WTC11 (cell line): ENCODE measurements around the gene ZGPAT.

Experiments
- NR1H2 ChIP-seq: sonication (generic); formaldehyde crosslinking; IDR thresholded peaks from 2 replicates; pipeline ENCODE4 v1.9.0; 2021; ENCODE audit warnings: mild to moderate bottlenecking, moderate library complexity, missing genetic modification reagents
- TEAD4 ChIP-seq: sonication (generic); formaldehyde crosslinking; IDR thresholded peaks from 2 replicates; pipeline ENCODE4 v1.8.0; 2022; ENCODE audit warnings: mild to moderate bottlenecking, missing genetic modification reagents
- TP53 ChIP-seq: sonication (generic); formaldehyde crosslinking; IDR thresholded peaks from 2 replicates; pipeline ENCODE4 v1.8.1; 2023; ENCODE audit warnings: mild to moderate bottlenecking, missing genetic modification reagents
- TF ChIP-seq, protein P1 (sequence below): fragments of 200-600 bp; IDR thresholded peaks from 2 replicates; pipeline ENCODE4 v1.8.0; 2022; ENCODE audit warnings: antibody characterized with exemption
- TF ChIP-seq, protein P2 (sequence below): sonication (generic); formaldehyde crosslinking; IDR thresholded peaks from 2 replicates; pipeline ENCODE4 v1.8.1; 2022; ENCODE audit warnings: low read depth, missing genetic modification reagents, borderline replicate concordance
- TF ChIP-seq, protein P3 (sequence below): fragments of 250-450 bp; sonication (Bioruptor Pico); IDR thresholded peaks from 2 replicates; pipeline ENCODE4 v1.9.0; 2021; ENCODE audit warnings: mild to moderate bottlenecking, borderline replicate concordance
- TF ChIP-seq, protein P4 (sequence below): sonication (generic); formaldehyde crosslinking; IDR thresholded peaks from 2 replicates; pipeline ENCODE4 v1.8.1; 2023; ENCODE audit warnings: mild to moderate bottlenecking, missing genetic modification reagents, moderate library complexity

DNA sequence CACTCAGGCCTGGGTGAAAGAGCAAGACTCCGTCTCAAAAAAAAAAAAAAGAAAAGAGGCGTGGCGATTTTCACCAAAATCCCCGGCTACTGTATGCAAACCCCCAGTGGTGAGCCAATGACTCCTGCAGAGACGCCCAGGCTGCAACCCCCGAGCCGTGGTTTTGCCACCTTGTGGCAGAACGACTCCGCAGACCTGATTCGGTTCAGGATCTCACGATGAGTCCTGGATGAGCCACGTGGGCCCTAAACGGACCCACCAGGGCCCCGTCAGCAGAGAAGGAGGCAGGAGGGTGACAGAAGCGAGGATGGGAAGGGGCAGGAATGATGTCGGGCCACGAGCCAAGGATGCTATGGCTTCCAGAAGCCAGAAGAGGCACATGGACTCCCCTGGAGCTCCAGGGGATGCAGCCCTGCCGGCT, 74.2 kb downstream of the ZGPAT start:
- TF ChIP-seq, protein P1, sequence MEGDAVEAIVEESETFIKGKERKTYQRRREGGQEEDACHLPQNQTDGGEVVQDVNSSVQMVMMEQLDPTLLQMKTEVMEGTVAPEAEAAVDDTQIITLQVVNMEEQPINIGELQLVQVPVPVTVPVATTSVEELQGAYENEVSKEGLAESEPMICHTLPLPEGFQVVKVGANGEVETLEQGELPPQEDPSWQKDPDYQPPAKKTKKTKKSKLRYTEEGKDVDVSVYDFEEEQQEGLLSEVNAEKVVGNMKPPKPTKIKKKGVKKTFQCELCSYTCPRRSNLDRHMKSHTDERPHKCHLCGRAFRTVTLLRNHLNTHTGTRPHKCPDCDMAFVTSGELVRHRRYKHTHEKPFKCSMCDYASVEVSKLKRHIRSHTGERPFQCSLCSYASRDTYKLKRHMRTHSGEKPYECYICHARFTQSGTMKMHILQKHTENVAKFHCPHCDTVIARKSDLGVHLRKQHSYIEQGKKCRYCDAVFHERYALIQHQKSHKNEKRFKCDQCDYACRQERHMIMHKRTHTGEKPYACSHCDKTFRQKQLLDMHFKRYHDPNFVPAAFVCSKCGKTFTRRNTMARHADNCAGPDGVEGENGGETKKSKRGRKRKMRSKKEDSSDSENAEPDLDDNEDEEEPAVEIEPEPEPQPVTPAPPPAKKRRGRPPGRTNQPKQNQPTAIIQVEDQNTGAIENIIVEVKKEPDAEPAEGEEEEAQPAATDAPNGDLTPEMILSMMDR: no peak
- TF ChIP-seq, protein P2, sequence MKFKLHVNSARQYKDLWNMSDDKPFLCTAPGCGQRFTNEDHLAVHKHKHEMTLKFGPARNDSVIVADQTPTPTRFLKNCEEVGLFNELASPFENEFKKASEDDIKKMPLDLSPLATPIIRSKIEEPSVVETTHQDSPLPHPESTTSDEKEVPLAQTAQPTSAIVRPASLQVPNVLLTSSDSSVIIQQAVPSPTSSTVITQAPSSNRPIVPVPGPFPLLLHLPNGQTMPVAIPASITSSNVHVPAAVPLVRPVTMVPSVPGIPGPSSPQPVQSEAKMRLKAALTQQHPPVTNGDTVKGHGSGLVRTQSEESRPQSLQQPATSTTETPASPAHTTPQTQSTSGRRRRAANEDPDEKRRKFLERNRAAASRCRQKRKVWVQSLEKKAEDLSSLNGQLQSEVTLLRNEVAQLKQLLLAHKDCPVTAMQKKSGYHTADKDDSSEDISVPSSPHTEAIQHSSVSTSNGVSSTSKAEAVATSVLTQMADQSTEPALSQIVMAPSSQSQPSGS (CRISPR knock-in tag): no peak
- TF ChIP-seq TEAD4 (CRISPR knock-in tag) (no peak), TP53 (CRISPR knock-in tag) (no peak), NR1H2 (no peak)
- TF ChIP-seq, protein P3, sequence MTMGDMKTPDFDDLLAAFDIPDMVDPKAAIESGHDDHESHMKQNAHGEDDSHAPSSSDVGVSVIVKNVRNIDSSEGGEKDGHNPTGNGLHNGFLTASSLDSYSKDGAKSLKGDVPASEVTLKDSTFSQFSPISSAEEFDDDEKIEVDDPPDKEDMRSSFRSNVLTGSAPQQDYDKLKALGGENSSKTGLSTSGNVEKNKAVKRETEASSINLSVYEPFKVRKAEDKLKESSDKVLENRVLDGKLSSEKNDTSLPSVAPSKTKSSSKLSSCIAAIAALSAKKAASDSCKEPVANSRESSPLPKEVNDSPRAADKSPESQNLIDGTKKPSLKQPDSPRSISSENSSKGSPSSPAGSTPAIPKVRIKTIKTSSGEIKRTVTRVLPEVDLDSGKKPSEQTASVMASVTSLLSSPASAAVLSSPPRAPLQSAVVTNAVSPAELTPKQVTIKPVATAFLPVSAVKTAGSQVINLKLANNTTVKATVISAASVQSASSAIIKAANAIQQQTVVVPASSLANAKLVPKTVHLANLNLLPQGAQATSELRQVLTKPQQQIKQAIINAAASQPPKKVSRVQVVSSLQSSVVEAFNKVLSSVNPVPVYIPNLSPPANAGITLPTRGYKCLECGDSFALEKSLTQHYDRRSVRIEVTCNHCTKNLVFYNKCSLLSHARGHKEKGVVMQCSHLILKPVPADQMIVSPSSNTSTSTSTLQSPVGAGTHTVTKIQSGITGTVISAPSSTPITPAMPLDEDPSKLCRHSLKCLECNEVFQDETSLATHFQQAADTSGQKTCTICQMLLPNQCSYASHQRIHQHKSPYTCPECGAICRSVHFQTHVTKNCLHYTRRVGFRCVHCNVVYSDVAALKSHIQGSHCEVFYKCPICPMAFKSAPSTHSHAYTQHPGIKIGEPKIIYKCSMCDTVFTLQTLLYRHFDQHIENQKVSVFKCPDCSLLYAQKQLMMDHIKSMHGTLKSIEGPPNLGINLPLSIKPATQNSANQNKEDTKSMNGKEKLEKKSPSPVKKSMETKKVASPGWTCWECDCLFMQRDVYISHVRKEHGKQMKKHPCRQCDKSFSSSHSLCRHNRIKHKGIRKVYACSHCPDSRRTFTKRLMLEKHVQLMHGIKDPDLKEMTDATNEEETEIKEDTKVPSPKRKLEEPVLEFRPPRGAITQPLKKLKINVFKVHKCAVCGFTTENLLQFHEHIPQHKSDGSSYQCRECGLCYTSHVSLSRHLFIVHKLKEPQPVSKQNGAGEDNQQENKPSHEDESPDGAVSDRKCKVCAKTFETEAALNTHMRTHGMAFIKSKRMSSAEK (CRISPR knock-in tag): no peak
- TF ChIP-seq, protein P4, sequence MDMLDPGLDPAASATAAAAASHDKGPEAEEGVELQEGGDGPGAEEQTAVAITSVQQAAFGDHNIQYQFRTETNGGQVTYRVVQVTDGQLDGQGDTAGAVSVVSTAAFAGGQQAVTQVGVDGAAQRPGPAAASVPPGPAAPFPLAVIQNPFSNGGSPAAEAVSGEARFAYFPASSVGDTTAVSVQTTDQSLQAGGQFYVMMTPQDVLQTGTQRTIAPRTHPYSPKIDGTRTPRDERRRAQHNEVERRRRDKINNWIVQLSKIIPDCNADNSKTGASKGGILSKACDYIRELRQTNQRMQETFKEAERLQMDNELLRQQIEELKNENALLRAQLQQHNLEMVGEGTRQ: no peak
